GM12801 (cell line): ENCODE data around the gene EFNB2.

ENCODE experiments used
- TF ChIP-seq, protein P1 (sequence below): IDR thresholded peaks from one replicate; pipeline ENCODE4 v1.5.1; 2011; ENCODE audit warnings: control low read depth; ENCODE audit not compliant: insufficient read length; ENCODE audit errors: extremely low read depth

EFNB2 gene

DNA sequence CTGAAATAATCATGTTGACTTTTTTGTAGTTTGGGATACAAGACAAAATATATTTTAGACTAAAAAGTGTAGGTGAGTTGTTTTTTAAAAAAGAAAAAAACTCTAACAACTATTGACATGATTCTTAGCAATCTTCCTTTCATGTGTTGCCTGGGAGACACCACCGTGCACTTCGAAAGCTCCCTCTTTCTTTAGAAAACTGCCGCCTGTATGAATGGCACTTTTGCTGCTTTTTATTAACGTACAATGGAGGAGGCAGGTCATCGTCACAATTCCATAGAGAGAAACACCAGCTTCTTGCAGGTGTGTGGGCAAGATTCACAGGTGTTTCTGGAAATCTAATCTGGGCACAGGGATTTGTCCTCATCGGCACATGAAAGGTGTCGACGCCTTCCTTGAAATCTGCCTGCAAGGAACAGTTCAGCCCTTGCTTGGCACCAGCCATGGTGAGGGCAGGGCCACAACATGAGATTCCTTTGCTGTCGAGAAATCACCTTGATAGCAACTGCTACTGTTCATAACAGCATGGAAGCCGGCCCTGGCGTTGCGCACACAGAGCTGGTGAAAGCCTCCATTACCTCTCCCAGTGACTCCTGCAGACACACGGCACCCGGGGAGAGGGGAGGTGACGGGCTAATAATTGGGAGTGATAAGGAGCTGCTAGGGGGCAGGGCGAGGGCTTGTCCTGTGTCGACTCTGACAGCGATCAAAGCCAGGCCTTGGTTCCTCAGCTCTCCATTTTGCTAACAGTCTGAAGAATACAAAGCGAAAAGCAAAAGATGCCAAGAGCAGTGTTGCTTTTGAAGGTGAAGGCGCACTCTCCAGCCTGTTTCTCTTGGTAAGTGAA is 66.5 kb downstream of the EFNB2 start:
- TF ChIP-seq, protein P1, sequence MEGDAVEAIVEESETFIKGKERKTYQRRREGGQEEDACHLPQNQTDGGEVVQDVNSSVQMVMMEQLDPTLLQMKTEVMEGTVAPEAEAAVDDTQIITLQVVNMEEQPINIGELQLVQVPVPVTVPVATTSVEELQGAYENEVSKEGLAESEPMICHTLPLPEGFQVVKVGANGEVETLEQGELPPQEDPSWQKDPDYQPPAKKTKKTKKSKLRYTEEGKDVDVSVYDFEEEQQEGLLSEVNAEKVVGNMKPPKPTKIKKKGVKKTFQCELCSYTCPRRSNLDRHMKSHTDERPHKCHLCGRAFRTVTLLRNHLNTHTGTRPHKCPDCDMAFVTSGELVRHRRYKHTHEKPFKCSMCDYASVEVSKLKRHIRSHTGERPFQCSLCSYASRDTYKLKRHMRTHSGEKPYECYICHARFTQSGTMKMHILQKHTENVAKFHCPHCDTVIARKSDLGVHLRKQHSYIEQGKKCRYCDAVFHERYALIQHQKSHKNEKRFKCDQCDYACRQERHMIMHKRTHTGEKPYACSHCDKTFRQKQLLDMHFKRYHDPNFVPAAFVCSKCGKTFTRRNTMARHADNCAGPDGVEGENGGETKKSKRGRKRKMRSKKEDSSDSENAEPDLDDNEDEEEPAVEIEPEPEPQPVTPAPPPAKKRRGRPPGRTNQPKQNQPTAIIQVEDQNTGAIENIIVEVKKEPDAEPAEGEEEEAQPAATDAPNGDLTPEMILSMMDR = no peak

DNA sequence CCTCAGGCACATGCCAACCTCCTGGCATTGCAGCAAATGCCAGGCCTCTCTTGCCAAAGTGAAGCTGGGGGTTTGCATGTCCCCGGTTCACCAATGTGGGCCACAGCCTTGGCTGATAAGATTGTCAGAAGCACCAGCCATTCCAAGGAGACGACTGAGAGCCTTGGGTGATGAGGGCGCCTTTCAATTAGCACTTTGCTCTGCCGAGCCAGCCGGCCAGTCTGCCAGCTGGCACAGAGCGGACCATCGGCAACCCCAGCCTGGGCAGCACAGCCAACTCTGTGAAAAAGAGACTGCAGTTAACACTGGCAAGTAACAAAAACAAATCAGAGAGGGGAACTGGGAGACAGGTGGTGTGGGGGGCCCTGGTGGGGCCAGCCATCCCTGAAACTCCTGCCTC is 67.3 kb downstream of the EFNB2 start:
- TF ChIP-seq, protein P1 = no peak

DNA sequence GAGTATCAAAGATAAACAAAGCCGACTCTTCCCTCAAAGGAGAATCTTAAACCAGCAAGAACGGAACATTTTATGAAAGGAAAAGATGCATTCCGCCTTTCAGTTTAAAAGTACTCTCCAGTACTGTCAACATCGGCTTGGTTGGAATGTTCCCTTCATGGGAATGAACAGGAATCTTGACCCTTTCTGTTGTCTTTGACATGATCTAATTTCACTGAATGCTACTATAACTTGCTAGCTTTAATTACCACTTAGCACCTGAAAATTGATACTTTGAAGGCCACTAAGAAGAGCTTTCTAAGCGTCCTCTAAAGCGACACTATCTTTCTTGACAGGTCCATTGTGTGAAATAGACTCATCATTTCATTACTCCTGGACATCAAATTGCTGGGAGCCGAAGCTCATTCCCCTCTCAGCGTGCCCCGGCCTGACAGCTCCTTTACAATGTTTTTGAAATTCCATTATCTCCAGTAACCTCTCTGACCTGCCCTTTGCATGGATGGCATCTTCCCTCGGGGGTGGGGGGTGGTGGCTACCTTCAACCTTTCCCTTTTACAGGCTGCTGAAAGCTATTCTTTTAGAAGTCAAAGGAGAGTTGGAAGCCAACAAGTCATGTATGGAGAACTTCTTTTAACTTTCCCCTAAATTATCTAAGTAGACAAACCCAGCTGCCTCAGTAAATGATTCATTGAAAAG is 67.9 kb downstream of the EFNB2 start:
- TF ChIP-seq, protein P1 = no peak

DNA sequence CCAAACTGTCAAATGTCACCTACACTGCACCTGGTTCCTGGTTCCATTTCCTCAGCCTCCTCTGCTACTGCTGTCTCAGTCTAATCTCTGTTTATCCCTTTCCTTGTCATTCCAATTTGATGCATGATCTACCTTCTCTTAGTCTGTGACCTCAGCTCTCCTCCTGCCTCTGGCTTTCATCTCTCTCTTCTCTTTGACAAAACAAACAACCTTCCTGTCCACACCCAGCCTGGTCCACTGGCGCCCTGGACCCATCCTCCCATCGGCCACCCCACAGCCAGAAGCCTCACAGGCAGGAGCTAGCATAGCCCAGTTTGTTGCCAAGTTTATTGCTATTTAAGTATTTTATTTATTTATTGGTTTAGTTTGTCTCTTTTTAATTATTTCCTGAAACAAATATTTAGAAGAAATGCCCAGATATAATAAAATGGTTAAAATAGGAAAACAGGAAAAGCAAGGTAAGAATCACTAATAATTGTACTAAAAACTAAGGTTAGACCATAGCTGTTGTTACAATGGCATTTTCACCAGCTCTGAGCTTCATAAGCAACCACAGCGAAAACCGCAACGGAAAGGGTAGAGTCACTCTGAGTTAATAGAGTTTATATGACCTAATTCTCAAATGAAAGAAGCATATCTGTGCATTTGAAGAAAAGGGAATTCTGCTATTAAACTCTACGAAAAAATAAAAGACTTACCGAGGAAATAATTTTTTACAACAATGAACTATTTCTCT is 68.6 kb downstream of the EFNB2 start:
- TF ChIP-seq, protein P1 = no peak

DNA sequence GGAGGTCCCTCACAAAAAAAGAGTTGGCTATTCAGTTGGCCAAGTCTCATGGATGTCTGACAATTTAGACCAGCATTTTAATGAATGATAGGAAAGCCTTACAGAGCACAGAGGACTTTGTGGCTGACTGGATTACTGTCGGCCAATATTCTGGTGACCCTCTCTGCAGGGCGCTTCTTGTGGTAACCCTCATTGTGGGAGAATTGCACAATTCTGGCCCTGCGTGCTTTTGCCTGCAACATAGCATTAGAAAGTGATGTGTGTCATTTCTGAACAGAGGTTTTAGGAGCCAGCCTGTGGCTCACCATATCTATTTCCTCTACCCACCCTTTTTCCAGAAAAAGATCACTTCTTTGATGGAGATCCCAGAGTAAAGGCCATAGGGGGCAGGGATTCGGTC is 71.4 kb downstream of the EFNB2 start:
- TF ChIP-seq, protein P1 = no peak

DNA sequence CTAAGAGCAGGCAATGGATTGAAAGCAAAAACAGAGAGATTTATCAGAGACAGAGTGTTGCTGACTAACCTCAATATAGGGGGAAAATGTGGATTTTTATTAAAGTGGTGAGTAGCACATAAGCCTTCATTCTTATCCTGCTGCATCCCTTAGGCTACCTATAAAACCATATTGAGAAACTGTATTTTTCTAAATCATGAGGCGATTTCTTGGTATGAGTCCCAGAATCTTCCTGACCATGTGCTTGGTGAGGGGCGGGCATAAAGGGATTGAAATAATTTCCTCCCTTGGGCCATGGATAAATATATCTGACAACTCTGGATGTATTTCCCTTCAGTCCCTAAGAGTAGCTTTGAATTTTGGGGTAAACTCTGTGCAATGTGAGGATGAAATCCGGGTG is 72.8 kb downstream of the EFNB2 start:
- TF ChIP-seq, protein P1 = no peak

DNA sequence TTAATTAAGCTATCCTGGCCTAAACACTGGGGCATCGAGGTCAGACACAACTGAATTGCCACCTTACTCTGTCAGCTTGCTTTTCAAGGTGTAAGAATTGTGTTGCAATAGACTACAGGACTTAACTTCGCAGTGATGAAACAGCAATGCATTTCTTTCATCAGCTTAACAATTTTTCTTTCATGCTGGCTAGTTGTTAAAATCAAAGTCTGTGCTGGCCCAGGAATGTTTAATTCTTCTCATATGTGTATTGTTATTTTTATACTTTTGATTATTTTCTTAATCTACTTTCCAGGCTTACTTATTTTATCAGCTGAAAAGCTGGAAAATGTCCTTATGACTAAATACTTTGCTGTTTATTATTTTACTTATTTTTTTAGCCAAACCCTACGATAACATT is 79.7 kb downstream of the EFNB2 start:
- TF ChIP-seq, protein P1 = no peak
